Body of pancreas (tissue), 4 donors: ENCODE data around the gene KTN1. TPM values are rescaled to one million over a fixed set of nuclear protein-coding genes. Genes with fewer than 3 reads are reported as not detected.

Source experiments
- ATAC-seq: fragments of 150-250 bp; one replicate; pipeline ENCODE4 v1.9.1; 2016
- DNase-seq, 4 donors: peaks; one replicate each; pipeline ENCODE4 v3.0.0-alpha.2; 2019
- H3K27ac ChIP-seq, 4 donors: fragments of 200-600 bp; sonication (generic); 1 replicate in 3 of 4; 2 replicates in 1 of 4; pipeline versions ENCODE4 v1.5.1 to v1.6.1; 2016 to 2019; ENCODE audit warnings: mild to moderate bottlenecking in 1 of 4, mixed read lengths in 1 of 4, moderate library complexity in 1 of 4
- H3K27me3 ChIP-seq, 2 donors: fragments of 200-600 bp; sonication (generic); one replicate each; pipeline ENCODE4 v1.6.0; 2016; ENCODE audit warnings: mild to moderate bottlenecking in 1 of 2
- H3K36me3 ChIP-seq, 2 donors: fragments of 200-600 bp; sonication (generic); replicated peaks in 1 of 2; 2 replicates each; pipeline ENCODE4 v1.5.1; 2016; ENCODE audit warnings: low read depth in 2 of 2; ENCODE audit not compliant: insufficient read depth in 1 of 2
- H3K4me1 ChIP-seq: fragments of 200-600 bp; sonication (generic); one replicate; pipeline ENCODE4 v1.6.0; 2016
- H3K4me3 ChIP-seq, 2 donors: fragments of 200-600 bp; sonication (generic); 1 replicate in 1 of 2; 2 replicates in 1 of 2; pipeline ENCODE4 v1.5.1; 2016 to 2019
- H3K9me3 ChIP-seq, 3 donors: fragments of 200-600 bp; sonication (generic); 1 replicate in 2 of 3; 2 replicates in 1 of 3; pipeline ENCODE4 v1.5.1; 2016
- CTCF ChIP-seq, 7 experiments: fragments of 450-650 bp in 4 of 7; fragments of 200-600 bp in 3 of 7; sonication (generic) in 3 of 7; IDR thresholded peaks; one replicate each; pipeline ENCODE4 v1.5.1; 2016 to 2019; ENCODE audit warnings: antibody characterized with exemption in 7 of 7
- POLR2A ChIP-seq, 3 donors: fragments of 450-650 bp; IDR thresholded peaks; one replicate each; pipeline ENCODE4 v1.6.1; 2016; ENCODE audit warnings: antibody characterized with exemption in 3 of 3, mild to moderate bottlenecking in 2 of 3
- WGBS, 2 donors: methylation state at CpG; one replicate each; pipeline ENCODE4 v1.1.5; 2017; 5-methylcytosine and 5-hydroxymethylcytosine counted together
- intact Hi-C: fragments of 100-400 bp; cut with DNase I; formaldehyde crosslinking; loops from one replicate; pipeline ENCODE4 v1.15.1; 2023
- total RNA-seq, 2 donors: library from RNA; depleted of rRNA; stranded (reverse); fragments of >200 nt; gene quantifications; one replicate each; pipeline ENCODE4 v1.1.0, GENCODE V29; 2016

Gene KTN1
- total RNA-seq, 2 donors from 2014 or later = 57.0 to 91.8 TPM

GRCh38 chr14:55662752-55663151 lies 82.7 kb downstream of the KTN1 start:
- intact Hi-C loops = no loop called here
- H3K36me3 ChIP-seq = no peaks in the 10 kb centered on the region
- WGBS, 2 donors = 39 to 44% methylated on average over 5 of the region's 5 CpGs
- TF ChIP-seq CTCF (IDR thresholded peaks at IDR 0.05) (no peak), POLR2A (IDR thresholded peaks at IDR 0.05) (no peak)
- H3K4me3 ChIP-seq = no peak overlapping the region
- ATAC-seq (no peak), DNase-seq (peak in 1 of 4 donors; percentile 24)
- no peaks in the 10 kb centered on the region for H3K4me1 ChIP-seq
- H3K27ac ChIP-seq = no peak overlapping the region
- H3K27me3 ChIP-seq = no peaks in the 10 kb centered on the region
- H3K9me3 ChIP-seq = no peaks in the 10 kb centered on the region

DNA sequence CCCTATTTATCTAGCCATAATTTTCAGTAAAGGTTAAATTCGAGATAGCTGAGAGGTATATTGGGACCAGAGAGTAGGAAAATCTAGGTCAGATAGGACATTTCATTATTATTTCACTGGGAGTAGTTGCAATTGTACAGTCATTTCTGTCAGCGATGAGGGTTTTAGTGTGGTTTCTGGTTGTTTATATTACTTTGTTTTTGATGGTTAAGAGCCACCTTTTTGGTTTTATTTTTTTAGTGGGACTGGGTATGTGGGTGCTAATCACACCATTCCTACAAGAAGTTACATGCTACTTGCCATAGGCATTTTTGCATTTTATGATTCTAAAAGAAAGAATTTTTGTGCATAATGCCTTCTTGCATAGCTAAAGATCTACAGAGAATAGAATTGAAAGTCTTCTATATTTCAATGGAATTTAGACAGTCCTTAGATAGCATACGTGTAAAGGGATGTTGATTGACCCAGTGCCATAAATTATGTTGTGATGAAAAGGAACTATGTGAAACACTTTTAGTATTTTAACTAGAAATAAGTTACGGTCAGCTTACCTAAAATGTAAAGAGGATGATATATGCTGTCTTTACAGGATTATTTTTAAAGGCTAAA lies 85.2 kb downstream of the KTN1 start:
- no peak overlapping the region for H3K4me3 ChIP-seq
- DNase-seq (no peak), ATAC-seq (no peak)
- H3K4me1 ChIP-seq = no peaks in the 10 kb centered on the region
- no peaks in the 10 kb centered on the region for H3K36me3 ChIP-seq
- intact Hi-C loops = no loop called here
- H3K27ac ChIP-seq = no peak overlapping the region
- TF ChIP-seq POLR2A (IDR thresholded peaks at IDR 0.05) (no peak), CTCF (IDR thresholded peaks at IDR 0.05) (no peak)
- 83 to 85% methylated on average over 4 of the region's 4 CpGs for WGBS, 2 donors
- H3K9me3 ChIP-seq = no peaks in the 10 kb centered on the region
- H3K27me3 ChIP-seq = no peaks in the 10 kb centered on the region

GRCh38 chr14:55667801-55668200 lies 87.8 kb downstream of the KTN1 start:
- Histone ChIP-seq H3K4me3 (no peak overlapping the region), H3K4me1 (peaks cover 6% of the 10 kb centered on the region), H3K27me3 (no peaks in the 10 kb centered on the region), H3K27ac (no peak overlapping the region), H3K9me3 (no peaks in the 10 kb centered on the region), H3K36me3 (peaks cover 7 to 10% of the 10 kb centered on the region in 2 donors)
- no peak for DNase-seq
- ATAC-seq = no peak
- intact Hi-C loops = no loop called here
- TF ChIP-seq CTCF (IDR thresholded peaks at IDR 0.05) = no peak
- no peak for TF ChIP-seq POLR2A (IDR thresholded peaks at IDR 0.05)
- 88 to 89% methylated on average over 2 of the region's 2 CpGs for WGBS, 2 donors

DNA sequence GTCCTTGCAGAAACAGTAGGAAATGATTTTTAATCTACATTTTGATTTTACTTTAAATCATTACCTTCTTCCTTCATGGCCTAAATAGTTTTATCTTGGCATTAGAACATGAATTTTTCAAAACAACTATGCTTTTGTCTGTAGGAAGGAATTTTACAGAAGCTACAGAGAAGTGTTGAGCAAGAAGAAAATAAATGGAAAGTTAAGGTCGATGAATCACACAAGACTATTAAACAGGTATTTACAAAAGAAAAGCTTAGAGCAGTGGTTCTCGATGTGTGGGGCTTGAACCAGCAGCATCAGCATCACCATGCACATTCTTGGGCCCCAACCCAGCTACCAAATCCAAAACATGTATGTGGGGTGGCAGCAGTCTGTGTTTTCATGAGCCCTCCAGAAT lies 91.6 kb downstream of the KTN1 start:
- Histone ChIP-seq H3K27me3 (no peaks in the 10 kb centered on the region), H3K9me3 (no peaks in the 10 kb centered on the region), H3K4me3 (no peak overlapping the region), H3K36me3 (peaks cover 14 to 20% of the 10 kb centered on the region in 2 donors), H3K4me1 (peaks cover 6% of the 10 kb centered on the region), H3K27ac (peak overlapping the region in 1 of 4 donors; percentile 44)
- peak; percentile 27 for ATAC-seq
- 50 to 66% methylated on average over 2 of the region's 2 CpGs for WGBS, 2 donors
- no peak for TF ChIP-seq CTCF (IDR thresholded peaks at IDR 0.05)
- TF ChIP-seq POLR2A (IDR thresholded peaks at IDR 0.05) = no peak
- no peak for DNase-seq
- intact Hi-C loops = no loop called here

DNA sequence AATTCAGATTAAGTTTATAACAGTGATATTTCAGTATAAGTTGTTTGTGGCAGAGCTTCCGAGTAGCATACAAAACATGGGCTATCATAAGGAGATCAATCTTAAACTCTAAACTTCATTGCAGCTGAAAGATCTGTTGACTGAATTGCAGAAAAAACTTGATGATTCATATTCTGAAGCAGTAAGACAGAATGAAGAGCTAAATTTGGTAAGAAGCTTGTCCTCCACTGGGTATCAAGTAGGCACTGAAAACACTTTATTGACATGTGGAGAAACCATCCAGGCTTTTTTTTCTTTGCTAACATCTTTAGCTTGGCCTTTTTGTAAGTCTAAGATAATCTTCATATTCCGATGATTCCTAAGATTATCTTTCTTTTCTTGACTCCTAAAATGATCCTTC lies 93.0 kb downstream of the KTN1 start:
- Histone ChIP-seq H3K27ac (no peak overlapping the region), H3K27me3 (no peaks in the 10 kb centered on the region), H3K36me3 (peaks cover 14 to 20% of the 10 kb centered on the region in 2 donors), H3K4me1 (peaks cover 6% of the 10 kb centered on the region), H3K9me3 (no peaks in the 10 kb centered on the region), H3K4me3 (no peak overlapping the region)
- intact Hi-C loops = no loop called here
- DNase-seq (no peak), ATAC-seq (no peak)
- 91 to 94% methylated on average over 2 of the region's 2 CpGs for WGBS, 2 donors
- TF ChIP-seq POLR2A (IDR thresholded peaks at IDR 0.05) (no peak), CTCF (IDR thresholded peaks at IDR 0.05) (no peak)
